ENCODE results near the gene ADGRL4.

DNA sequence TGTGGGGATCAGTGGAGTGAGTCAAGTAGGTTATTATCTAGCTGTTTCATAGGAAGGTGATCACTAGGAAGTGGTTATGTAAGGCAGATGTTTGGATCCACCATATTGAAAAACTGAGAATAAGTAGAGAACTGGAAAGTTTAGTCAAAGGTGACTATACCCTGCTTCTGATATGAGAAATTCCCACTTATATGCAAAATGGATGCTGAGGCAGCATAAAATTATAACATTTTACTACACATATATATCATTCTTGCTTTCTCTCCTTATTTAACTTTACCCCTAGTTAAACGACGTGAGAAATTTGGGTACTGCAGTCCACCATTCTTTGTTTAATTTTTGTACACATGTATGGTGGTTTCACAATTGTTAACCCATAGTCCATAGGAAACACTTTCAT lies 142.4 kb downstream of the ADGRL4 start:
- TF ChIP-seq POLR2AphosphoS5 (IDR thresholded peaks at IDR 0.05; ENCODE audit: low read depth, low read length), result no peak
- no peak for TF ChIP-seq TAF1 (IDR thresholded peaks at IDR 0.05; ENCODE audit: low read depth, low read length)

Data from GM12891 (cell line).